ENCODE data around the gene STAT6.
A peak's percentile ranks its signal among the peaks of the same experiment; 100 is the strongest.

The STAT6 gene

GRCh38 chr12:57090924-57091637 lies 20.1 kb downstream of the STAT6 start:
- peak; percentile 2 for TF ChIP-seq CTCF (IDR thresholded peaks at IDR 0.05; ENCODE audit: low read depth, low read length, missing control alignments)
- no peak for DNase-seq (ENCODE audit: extremely low read depth, low read depth)
- H3K4me3 ChIP-seq (replicated peaks; ENCODE audit: low read depth, low read length), result peak overlapping the region; percentile 95

GRCh38 chr12:57090490-57090889 lies 20.7 kb downstream of the STAT6 start:
- H3K4me3 ChIP-seq (replicated peaks; ENCODE audit: low read depth, low read length), result peak overlapping the region; percentile 95
- no peak for DNase-seq (ENCODE audit: extremely low read depth, low read depth)
- no peak for TF ChIP-seq CTCF (IDR thresholded peaks at IDR 0.05; ENCODE audit: low read depth, low read length, missing control alignments)

GRCh38 chr12:57089271-57090245 lies 21.6 kb downstream of the STAT6 start:
- DNase-seq (ENCODE audit: extremely low read depth, low read depth), result no peak
- TF ChIP-seq CTCF (IDR thresholded peaks at IDR 0.05; ENCODE audit: low read depth, low read length, missing control alignments), result no peak

GRCh38 chr12:57088354-57089270 lies 22.6 kb downstream of the STAT6 start, which contains the start of gene NAB2:
TSS of gene NAB2 (plus strand) at chr12:57089114. CDS start at chr12:57089272, 158 bp downstream.
- DNase-seq (ENCODE audit: extremely low read depth, low read depth), result peak; percentile 86
- no peak for TF ChIP-seq CTCF (IDR thresholded peaks at IDR 0.05; ENCODE audit: low read depth, low read length, missing control alignments)
- H3K4me3 ChIP-seq (replicated peaks; ENCODE audit: low read depth, low read length), result peak within 1 kb of the TSS; percentile 95

More at GRCh38 chr12:57089271-57090245, 21.6 kb downstream of the STAT6 start:
- peak overlapping the region; percentile 95 for H3K4me3 ChIP-seq (replicated peaks; ENCODE audit: low read depth, low read length)

- peak overlapping the region; percentile 73 for H3K4me3 ChIP-seq (replicated peaks; ENCODE audit: low read depth, low read length)
- TF ChIP-seq CTCF (IDR thresholded peaks at IDR 0.05; ENCODE audit: low read depth, low read length, missing control alignments), result no peak
- peak; percentile 94 for DNase-seq (ENCODE audit: extremely low read depth, low read depth)
Observed at GRCh38 chr12:57087691-57088353, 23.3 kb downstream of the STAT6 start.
